K562 (cell line): ENCODE data around the gene FRMD3. TPM values are rescaled to one million over a fixed set of nuclear protein-coding genes. Genes with fewer than 3 reads are reported as not detected.

ENCODE experiments used
- CHCHD3 ChIP-seq: fragments of 250-450 bp; sonication (Bioruptor Pico); IDR thresholded peaks from 2 replicates; pipeline ENCODE4 v2.1.2; 2022; ENCODE audit warnings: mild to moderate bottlenecking
- HDAC1 ChIP-seq, 2 experiments: fragments of 450-650 bp; IDR thresholded peaks; 2 replicates each; pipeline ENCODE4 v1.6.1; 2016 to 2017; ENCODE audit warnings: inconsistent platforms in 1 of 2, mild to moderate bottlenecking in 1 of 2, moderate library complexity in 1 of 2
- HMG20A ChIP-seq: fragments of 450-650 bp; formaldehyde crosslinking; conservative IDR thresholded peaks from 2 replicates; pipeline ENCODE4 v1.4.0; 2020; ENCODE audit warnings: mild to moderate bottlenecking, mixed read lengths
- HMG20B ChIP-seq: fragments of 250-450 bp; sonication (Bioruptor Pico); IDR thresholded peaks from 2 replicates; pipeline ENCODE4 v1.5.0; 2021; ENCODE audit warnings: mild to moderate bottlenecking
- MEF2D ChIP-seq: conservative IDR thresholded peaks from 2 replicates; pipeline ENCODE4 v1.6.1; 2016; ENCODE audit warnings: low read depth, missing genetic modification characterization, missing compliant biosample characterization
- SNRNP70 ChIP-seq: fragments of 200-400 bp; formaldehyde crosslinking; optimal IDR thresholded peaks from 2 replicates; pipeline ENCODE3; 2017; ENCODE audit warnings: low read depth, low read length
- SREBF1 ChIP-seq: fragments of 150-350 bp; IDR thresholded peaks from 2 replicates; pipeline ENCODE4 v1.6.1; 2014; ENCODE audit warnings: antibody characterized with exemption, low read depth, low read length, borderline replicate concordance
- ZNF184 ChIP-seq: sonication (generic); formaldehyde crosslinking; IDR thresholded peaks from 2 replicates; pipeline ENCODE4 v1.5.0; 2020; ENCODE audit warnings: missing genetic modification reagents
- ZNF76 ChIP-seq: fragments of 250-450 bp; sonication (Bioruptor Pico); IDR thresholded peaks from 2 replicates; pipeline ENCODE4 v1.4.0; 2020; ENCODE audit warnings: mild to moderate bottlenecking, moderate library complexity, borderline replicate concordance
- polyA plus RNA-seq, 8 experiments: library from polyadenylated mRNA; depleted of rRNA in 4 of 8; stranded (reverse) in 5 of 8; unstranded in 3 of 8; fragments of >200 nt; fragmentation: Nextera tagmentation in 2 of 8; fragmentation: Illumina TruSeq in 1 of 8; extraction: Ambion mirVana in 2 of 8; extraction: Trizol in 1 of 8; gene quantifications; 2 replicates each; pipeline versions ENCODE4 v1.2.1 to v1.2.3, GENCODE V29; 2011 to 2014; ENCODE audit warnings: inconsistent platforms in 1 of 8, missing spikeins in 1 of 8
- total RNA-seq, 7 experiments: library from RNA; depleted of rRNA in 6 of 7; stranded (reverse); fragments of >200 nt in 6 of 7; fragmentation: Illumina TruSeq in 2 of 7; extraction: Trizol in 2 of 7; gene quantifications; 2 replicates each; pipeline versions ENCODE4 v1.2.1 to v1.2.3, GENCODE V29; 2011 to 2021; ENCODE audit warnings: low replicate concordance in 1 of 7
- TF ChIP-seq, protein P1 (sequence below), 3 experiments: fragments of 200-800 bp in 1 of 3; fragments of 250-450 bp in 1 of 3; fragments of 450-650 bp in 1 of 3; sonication (Bioruptor Pico) in 1 of 3; sonication (Bioruptor generic) in 1 of 3; formaldehyde crosslinking in 1 of 3; IDR thresholded peaks; 2 replicates each; pipeline versions ENCODE4 v1.6.1 to v1.8.0; 2016 to 2022; ENCODE audit warnings: mild to moderate bottlenecking in 2 of 3, missing genetic modification characterization in 2 of 3, missing compliant biosample characterization in 1 of 3, moderate library complexity in 1 of 3
- TF ChIP-seq, protein P2 (sequence below): fragments of 250-450 bp; sonication (Bioruptor Pico); IDR thresholded peaks from 2 replicates; pipeline ENCODE4 v1.4.0; 2020
- TF ChIP-seq, protein P3 (sequence below): fragments of 450-650 bp; formaldehyde crosslinking; IDR thresholded peaks from 2 replicates; pipeline ENCODE4 v1.4.0; 2022; ENCODE audit warnings: mild to moderate bottlenecking, moderate library complexity

FRMD3 gene
- total and polyA plus RNA-seq, 9 of the 15 experiments (the other 6 are each of a cell fraction or from before 2014, with no cell fraction given), result 0.09 to 0.51 (median 0.21) TPM

DNA sequence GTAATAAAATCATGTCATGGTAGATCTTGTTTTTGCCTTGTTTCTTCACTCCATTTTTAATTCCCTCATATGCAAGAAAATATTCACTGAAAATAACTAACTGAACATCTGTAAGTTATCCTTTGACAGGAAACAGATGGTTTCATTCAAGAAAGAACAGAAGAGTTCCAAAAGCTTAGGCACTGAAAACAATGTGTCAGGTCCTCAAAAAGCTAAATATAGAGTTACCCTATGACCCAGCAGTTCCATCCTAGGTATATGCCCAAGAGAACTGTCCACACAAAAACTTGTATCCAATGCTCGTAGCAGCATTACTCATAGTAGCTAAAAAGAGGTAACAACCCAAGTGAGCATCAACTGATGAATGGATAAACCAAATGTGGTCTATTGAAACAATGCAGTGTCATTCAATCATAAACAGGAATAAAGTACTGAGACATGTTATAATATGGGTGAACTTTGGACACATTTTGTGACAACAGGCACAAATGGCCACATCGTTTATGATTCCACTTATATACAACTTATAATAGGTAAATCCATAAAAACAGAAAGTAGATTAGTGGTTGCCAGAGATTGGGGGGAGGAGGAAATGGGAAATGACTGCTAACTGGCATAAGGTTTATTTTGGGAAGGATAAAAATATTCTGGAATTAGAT lies 231.0 kb downstream of the FRMD3 start (continued):
- no peak for TF ChIP-seq ZNF76
- TF ChIP-seq HDAC1 (IDR thresholded peaks at IDR 0.05), result no peak
- no peak for TF ChIP-seq CHCHD3 (CRISPR knock-in tag)
- TF ChIP-seq SREBF1, result no peak
- TF ChIP-seq SNRNP70, result no peak
- TF ChIP-seq HMG20B (CRISPR knock-in tag), result no peak
- TF ChIP-seq, protein P1, sequence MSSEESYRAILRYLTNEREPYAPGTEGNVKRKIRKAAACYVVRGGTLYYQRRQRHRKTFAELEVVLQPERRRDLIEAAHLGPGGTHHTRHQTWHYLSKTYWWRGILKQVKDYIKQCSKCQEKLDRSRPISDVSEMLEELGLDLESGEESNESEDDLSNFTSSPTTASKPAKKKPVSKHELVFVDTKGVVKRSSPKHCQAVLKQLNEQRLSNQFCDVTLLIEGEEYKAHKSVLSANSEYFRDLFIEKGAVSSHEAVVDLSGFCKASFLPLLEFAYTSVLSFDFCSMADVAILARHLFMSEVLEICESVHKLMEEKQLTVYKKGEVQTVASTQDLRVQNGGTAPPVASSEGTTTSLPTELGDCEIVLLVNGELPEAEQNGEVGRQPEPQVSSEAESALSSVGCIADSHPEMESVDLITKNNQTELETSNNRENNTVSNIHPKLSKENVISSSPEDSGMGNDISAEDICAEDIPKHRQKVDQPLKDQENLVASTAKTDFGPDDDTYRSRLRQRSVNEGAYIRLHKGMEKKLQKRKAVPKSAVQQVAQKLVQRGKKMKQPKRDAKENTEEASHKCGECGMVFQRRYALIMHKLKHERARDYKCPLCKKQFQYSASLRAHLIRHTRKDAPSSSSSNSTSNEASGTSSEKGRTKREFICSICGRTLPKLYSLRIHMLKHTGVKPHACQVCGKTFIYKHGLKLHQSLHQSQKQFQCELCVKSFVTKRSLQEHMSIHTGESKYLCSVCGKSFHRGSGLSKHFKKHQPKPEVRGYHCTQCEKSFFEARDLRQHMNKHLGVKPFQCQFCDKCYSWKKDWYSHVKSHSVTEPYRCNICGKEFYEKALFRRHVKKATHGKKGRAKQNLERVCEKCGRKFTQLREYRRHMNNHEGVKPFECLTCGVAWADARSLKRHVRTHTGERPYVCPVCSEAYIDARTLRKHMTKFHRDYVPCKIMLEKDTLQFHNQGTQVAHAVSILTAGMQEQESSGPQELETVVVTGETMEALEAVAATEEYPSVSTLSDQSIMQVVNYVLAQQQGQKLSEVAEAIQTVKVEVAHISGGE (CRISPR knock-in tag; IDR thresholded peaks at IDR 0.05), result no peak
- no peak for TF ChIP-seq HMG20A
- TF ChIP-seq, protein P2, sequence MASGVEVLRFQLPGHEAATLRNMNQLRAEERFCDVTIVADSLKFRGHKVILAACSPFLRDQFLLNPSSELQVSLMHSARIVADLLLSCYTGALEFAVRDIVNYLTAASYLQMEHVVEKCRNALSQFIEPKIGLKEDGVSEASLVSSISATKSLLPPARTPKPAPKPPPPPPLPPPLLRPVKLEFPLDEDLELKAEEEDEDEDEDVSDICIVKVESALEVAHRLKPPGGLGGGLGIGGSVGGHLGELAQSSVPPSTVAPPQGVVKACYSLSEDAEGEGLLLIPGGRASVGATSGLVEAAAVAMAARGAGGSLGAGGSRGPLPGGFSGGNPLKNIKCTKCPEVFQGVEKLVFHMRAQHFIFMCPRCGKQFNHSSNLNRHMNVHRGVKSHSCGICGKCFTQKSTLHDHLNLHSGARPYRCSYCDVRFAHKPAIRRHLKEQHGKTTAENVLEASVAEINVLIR (CRISPR knock-in tag), result no peak
- TF ChIP-seq MEF2D (tag), result no peak
- no peak for TF ChIP-seq ZNF184
- TF ChIP-seq, protein P3, sequence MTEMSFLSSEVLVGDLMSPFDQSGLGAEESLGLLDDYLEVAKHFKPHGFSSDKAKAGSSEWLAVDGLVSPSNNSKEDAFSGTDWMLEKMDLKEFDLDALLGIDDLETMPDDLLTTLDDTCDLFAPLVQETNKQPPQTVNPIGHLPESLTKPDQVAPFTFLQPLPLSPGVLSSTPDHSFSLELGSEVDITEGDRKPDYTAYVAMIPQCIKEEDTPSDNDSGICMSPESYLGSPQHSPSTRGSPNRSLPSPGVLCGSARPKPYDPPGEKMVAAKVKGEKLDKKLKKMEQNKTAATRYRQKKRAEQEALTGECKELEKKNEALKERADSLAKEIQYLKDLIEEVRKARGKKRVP (CRISPR knock-in tag), result no peak
